AG09319 (cell line): Measurements from ENCODE around the gene AGPAT3.

ENCODE experiments used
- DNase-seq: peaks from one replicate; pipeline ENCODE4 v3.0.0-alpha.2; 2010; ENCODE audit warnings: low read depth; ENCODE audit errors: extremely low read depth
- CTCF ChIP-seq: IDR thresholded peaks from 2 replicates; pipeline ENCODE4 v1.5.1; 2011; ENCODE audit warnings: low read depth, mild to moderate bottlenecking, inconsistent platforms, low read length, moderate library complexity

The AGPAT3 gene

GRCh38 chr21:43864962-43865539 is at the start of gene AGPAT3:
AGPAT3 (plus strand) TSS chr21:43865223; CDS start chr21:43959682, 94,459 bp downstream.
- DNase-seq, result no peak
- no peak for TF ChIP-seq CTCF

- TF ChIP-seq CTCF, result no peak
- no peak for DNase-seq
Observed at GRCh38 chr21:43815991-43816390, 49.0 kb upstream of the AGPAT3 start.

- DNase-seq, result no peak
- no peak; the same call in 1 of the 2 replicates for TF ChIP-seq CTCF
Observed at GRCh38 chr21:43816611-43817071, 48.4 kb upstream of the AGPAT3 start.

GRCh38 chr21:43817157-43818086 is 47.6 kb upstream of the AGPAT3 start:
- DNase-seq, result no peak
- no peak for TF ChIP-seq CTCF

GRCh38 chr21:43818685-43819084 is 46.3 kb upstream of the AGPAT3 start:
- no peak for DNase-seq

GRCh38 chr21:43819511-43820405 is 45.3 kb upstream of the AGPAT3 start:
- no peak for DNase-seq
- TF ChIP-seq CTCF, result no peak

More at GRCh38 chr21:43818685-43819084, 46.3 kb upstream of the AGPAT3 start:
- TF ChIP-seq CTCF, result no peak
